Common myeloid progenitor, CD34-positive (primary cell): ENCODE measurements around the gene ITPK1.

Source experiments
- CTCF ChIA-PET: fragments of 350-600 bp; sonication (Branson Sonifier 250); formaldehyde crosslinking; loops from one replicate; lab custom pipeline; 2021; ENCODE audit warnings: antibody characterized with exemption; lab: Charles Lee
- POLR2A ChIA-PET: fragments of 350-600 bp; sonication (Branson Sonifier 250); formaldehyde crosslinking; loops from one replicate; lab custom pipeline; 2021; ENCODE audit warnings: antibody characterized with exemption; lab: Charles Lee
- DNase-seq, 3 donors: peaks; one replicate each; pipeline versions ENCODE4 v3.0.0 to v3.0.0-alpha.2; 2013
- H3K27ac ChIP-seq, 2 experiments: 1 replicate in 1 of 2; 2 replicates in 1 of 2; pipeline ENCODE4 v1.7.0; 2013; ENCODE audit warnings: inconsistent platforms in 2 of 2, low read length in 2 of 2, mild to moderate bottlenecking in 2 of 2, low read depth in 1 of 2, moderate library complexity in 1 of 2; ENCODE audit not compliant: severe bottlenecking in 2 of 2, insufficient read depth in 1 of 2, poor library complexity in 1 of 2
- H3K27me3 ChIP-seq, 5 experiments: replicated peaks in 2 of 5; 1 replicate in 3 of 5; 2 replicates in 2 of 5; pipeline versions ENCODE4 v1.6.1 to v1.7.0; 2013; ENCODE audit warnings: low read length in 4 of 5, mild to moderate bottlenecking in 2 of 5, moderate library complexity in 2 of 5, inconsistent platforms in 1 of 5; ENCODE audit not compliant: insufficient read depth in 5 of 5, control insufficient read depth in 4 of 5
- H3K36me3 ChIP-seq, 4 experiments: 1 replicate in 2 of 4; 2 replicates in 2 of 4; pipeline versions ENCODE4 v1.6.1 to v1.7.0; 2013; ENCODE audit warnings: low read length in 3 of 4, control low read depth in 1 of 4, mild to moderate bottlenecking in 1 of 4; ENCODE audit not compliant: control insufficient read depth in 4 of 4, insufficient read depth in 4 of 4
- H3K4me1 ChIP-seq, 4 experiments: 1 replicate in 3 of 4; 2 replicates in 1 of 4; pipeline versions ENCODE4 v1.6.1 to v1.7.1; 2013; ENCODE audit warnings: low read length in 3 of 4, mild to moderate bottlenecking in 3 of 4, control low read depth in 1 of 4, inconsistent platforms in 1 of 4, moderate library complexity in 1 of 4; ENCODE audit not compliant: control insufficient read depth in 4 of 4, insufficient read depth in 4 of 4; ENCODE audit errors: control extremely low read depth in 1 of 4
- H3K4me3 ChIP-seq, 7 experiments: 1 replicate in 4 of 7; 2 replicates in 3 of 7; pipeline versions ENCODE4 v1.5.1 to v1.7.0; 2013; ENCODE audit warnings: mild to moderate bottlenecking in 7 of 7, low read length in 6 of 7, moderate library complexity in 6 of 7, inconsistent platforms in 2 of 7, low read depth in 2 of 7, control low read depth in 1 of 7; ENCODE audit not compliant: insufficient read depth in 4 of 7, control insufficient read depth in 1 of 7; ENCODE audit errors: extremely low read depth in 1 of 7
- H3K9me3 ChIP-seq, 5 experiments: 1 replicate in 4 of 5; 2 replicates in 1 of 5; pipeline versions ENCODE4 v1.6.1 to v1.7.1; 2013; ENCODE audit warnings: low read length in 4 of 5, mild to moderate bottlenecking in 2 of 5, inconsistent platforms in 1 of 5, low read depth in 1 of 5, moderate library complexity in 1 of 5; ENCODE audit not compliant: control insufficient read depth in 4 of 5, insufficient read depth in 2 of 5; ENCODE audit errors: control extremely low read depth in 1 of 5
- WGBS: methylation state at CpG from one replicate; pipeline ENCODE4 v1.1.5; 2013; ENCODE audit not compliant: insufficient coverage; 5-methylcytosine and 5-hydroxymethylcytosine counted together

ITPK1 gene

GRCh38 chr14:92971601-92972180 is 144.0 kb downstream of the ITPK1 start:
- H3K36me3 ChIP-seq = peaks cover 5 to 26% (median 23%) of the 10 kb centered on the region in 4 experiments
- 94% methylated on average over 16 of the region's 16 CpGs for WGBS
- no peak overlapping the region for H3K4me3 ChIP-seq
- DNase-seq = no peak
- H3K27ac ChIP-seq = no peak overlapping the region
- POLR2A ChIA-PET = no interaction called here
- H3K9me3 ChIP-seq = peaks cover 0 to 19% (median 16%) of the 10 kb centered on the region in 5 experiments
- no peaks in the 10 kb centered on the region for H3K27me3 ChIP-seq
- CTCF ChIA-PET = no interaction called here
- no peaks in the 10 kb centered on the region for H3K4me1 ChIP-seq

- ChIA-PET POLR2A (no interaction called here), CTCF (interaction anchor here (0.7 to 2.1 kb wide), 2 partner anchors 15 to 162 kb away, joined by 4 to 5 read pairs; no protein-coding TSS in a partner anchor)
- no peak overlapping the region for H3K4me3 ChIP-seq
- no peak for DNase-seq
- 97% methylated on average over 10 of the region's 12 CpGs for WGBS
- H3K36me3 ChIP-seq = peaks cover 0 to 14% (median 11%) of the 10 kb centered on the region in 4 experiments
- no peak overlapping the region for H3K27ac ChIP-seq
- peaks cover 0 to 7% (median 5%) of the 10 kb centered on the region in 5 experiments for H3K9me3 ChIP-seq
- no peaks in the 10 kb centered on the region for H3K4me1 ChIP-seq
- no peaks in the 10 kb centered on the region for H3K27me3 ChIP-seq
These were observed 145.5 kb downstream of the ITPK1 start for GRCh38 chr14:92970271-92970670.

DNA sequence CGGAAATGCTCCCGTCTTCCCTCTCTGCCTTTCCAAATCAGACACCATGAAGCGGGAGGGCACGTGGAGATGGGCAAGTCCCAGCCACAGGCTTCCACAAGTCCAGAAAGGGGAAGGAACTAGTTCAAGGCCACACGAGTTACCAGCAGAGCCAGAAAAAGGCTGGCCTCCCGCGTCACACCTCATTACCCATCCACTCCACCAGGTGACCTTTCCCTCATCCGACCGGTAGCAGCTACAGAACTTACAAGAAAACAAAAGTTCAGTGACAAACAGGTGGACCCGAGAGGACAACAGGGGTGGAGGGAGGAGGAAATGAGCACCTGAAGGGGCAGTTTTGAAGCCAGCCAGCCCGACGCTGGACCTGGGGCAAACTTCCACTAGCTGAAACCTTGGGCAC is 145.9 kb downstream of the ITPK1 start:
- DNase-seq = no peak
- H3K36me3 ChIP-seq = peaks cover 0 to 10% (median 8%) of the 10 kb centered on the region in 4 experiments
- no peak overlapping the region for H3K4me3 ChIP-seq
- 93% methylated on average over 3 of the region's 12 CpGs for WGBS
- no peaks in the 10 kb centered on the region for H3K27me3 ChIP-seq
- H3K4me1 ChIP-seq = no peaks in the 10 kb centered on the region
- no peak overlapping the region for H3K27ac ChIP-seq
- H3K9me3 ChIP-seq = peaks cover 0 to 5% (median 4%) of the 10 kb centered on the region in 5 experiments
- CTCF ChIA-PET = interaction anchor here (0.7 to 2.1 kb wide), 2 partner anchors 15 to 162 kb away, joined by 4 to 5 read pairs; no protein-coding TSS in a partner anchor
- POLR2A ChIA-PET = no interaction called here

GRCh38 chr14:92969430-92969829 is 146.3 kb downstream of the ITPK1 start:
- Histone ChIP-seq H3K27me3 (no peaks in the 10 kb centered on the region), H3K4me1 (no peaks in the 10 kb centered on the region), H3K9me3 (peaks cover 0 to 5% (median 3%) of the 10 kb centered on the region in 5 experiments), H3K27ac (no peak overlapping the region), H3K36me3 (peaks cover 0 to 8% (median 5%) of the 10 kb centered on the region in 4 experiments), H3K4me3 (no peak overlapping the region)
- ChIA-PET POLR2A (no interaction called here), CTCF (interaction anchor here (2.1 kb wide), 1 partner anchor 15 kb away, joined by 5 read pairs; no protein-coding TSS in a partner anchor)
- 95% methylated on average over 8 of the region's 10 CpGs for WGBS
- no peak for DNase-seq

DNA sequence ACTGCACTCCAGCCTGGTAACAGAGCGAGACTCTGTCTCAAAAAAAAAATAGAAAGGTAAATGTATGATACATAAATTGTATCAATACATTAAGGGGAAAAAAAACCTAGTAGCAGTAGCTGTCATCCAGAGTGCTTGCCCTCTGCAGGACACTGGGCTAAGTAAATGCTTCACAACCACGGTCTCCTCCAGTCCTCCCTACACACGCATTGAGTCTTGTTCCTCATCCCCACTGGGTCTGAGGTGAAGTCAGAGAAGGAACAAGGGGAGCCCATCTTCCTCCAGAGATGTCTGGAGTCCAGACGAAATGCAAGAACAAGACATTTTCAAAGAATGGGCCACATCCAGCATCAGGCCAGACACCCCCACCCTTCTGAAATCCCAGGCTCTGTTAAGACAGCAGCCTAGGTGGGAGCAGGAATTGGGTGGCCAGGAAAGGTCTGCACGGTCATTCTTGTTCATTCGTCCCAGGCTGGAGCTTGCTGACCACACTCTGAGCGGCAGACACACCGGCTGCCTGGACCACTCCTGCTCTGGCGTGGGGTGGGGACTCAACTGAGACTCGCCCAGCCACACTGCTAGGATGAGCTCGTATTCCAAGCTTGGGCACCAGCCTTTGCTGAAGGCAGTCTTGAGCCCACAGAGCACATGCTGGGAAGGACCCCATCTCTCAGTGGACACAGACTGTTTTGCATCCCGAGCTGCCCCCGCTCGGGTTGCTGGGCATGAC is 147.3 kb downstream of the ITPK1 start:
- Histone ChIP-seq H3K36me3 (peaks cover 0 to 2% (median under 1%) of the 10 kb centered on the region in 4 experiments), H3K4me1 (no peaks in the 10 kb centered on the region), H3K4me3 (no peak overlapping the region), H3K27ac (no peak overlapping the region), H3K27me3 (no peaks in the 10 kb centered on the region), H3K9me3 (peaks cover 0 to 3% (median 2%) of the 10 kb centered on the region in 5 experiments)
- WGBS = 99% methylated on average over 13 of the region's 14 CpGs
- ChIA-PET CTCF (interaction anchor here (1.4 kb wide), 1 partner anchor 164 kb away, joined by 3 read pairs; no protein-coding TSS in a partner anchor), POLR2A (no interaction called here)
- no peak for DNase-seq

DNA sequence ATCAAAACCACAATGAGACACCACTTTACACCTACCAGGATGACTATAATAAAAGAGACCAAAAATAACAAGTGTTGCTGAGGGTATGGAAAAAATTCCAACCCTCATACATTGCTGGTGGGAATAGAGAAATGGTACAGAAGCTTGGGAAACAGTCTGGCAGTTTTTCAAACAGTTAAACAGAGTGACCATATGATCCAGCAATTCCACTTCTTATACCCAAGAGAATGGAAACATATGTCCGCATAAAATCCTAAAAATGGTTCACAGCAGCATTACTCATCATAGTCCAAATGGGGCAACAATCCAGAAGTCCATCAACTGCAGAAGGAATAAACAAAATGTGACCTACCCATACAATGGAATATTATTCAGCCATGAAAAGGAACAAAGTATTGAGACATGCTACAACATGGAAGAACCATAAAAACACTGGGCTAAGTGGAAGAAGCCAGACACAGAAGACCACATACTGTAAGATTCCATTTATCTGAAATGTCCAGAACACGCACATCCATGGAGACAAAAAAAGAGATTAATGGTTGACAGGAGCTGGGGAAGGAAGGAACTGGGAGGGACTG is 148.3 kb downstream of the ITPK1 start:
- Histone ChIP-seq H3K4me3 (no peak overlapping the region), H3K36me3 (peaks cover 0 to 5% (median under 1%) of the 10 kb centered on the region in 4 experiments), H3K9me3 (peaks cover 0 to 3% (median 0%) of the 10 kb centered on the region in 5 experiments), H3K4me1 (no peaks in the 10 kb centered on the region), H3K27me3 (no peaks in the 10 kb centered on the region), H3K27ac (no peak overlapping the region)
- CTCF ChIA-PET = interaction anchor here (0.9 to 1.4 kb wide), 2 partner anchors 14 to 165 kb away, joined by 3 read pairs; no protein-coding TSS in a partner anchor
- POLR2A ChIA-PET = no interaction called here
- DNase-seq = no peak
- WGBS = 100% methylated on average over 1 of the region's 2 CpGs
